ENCODE data around the gene NOS3.

DNA sequence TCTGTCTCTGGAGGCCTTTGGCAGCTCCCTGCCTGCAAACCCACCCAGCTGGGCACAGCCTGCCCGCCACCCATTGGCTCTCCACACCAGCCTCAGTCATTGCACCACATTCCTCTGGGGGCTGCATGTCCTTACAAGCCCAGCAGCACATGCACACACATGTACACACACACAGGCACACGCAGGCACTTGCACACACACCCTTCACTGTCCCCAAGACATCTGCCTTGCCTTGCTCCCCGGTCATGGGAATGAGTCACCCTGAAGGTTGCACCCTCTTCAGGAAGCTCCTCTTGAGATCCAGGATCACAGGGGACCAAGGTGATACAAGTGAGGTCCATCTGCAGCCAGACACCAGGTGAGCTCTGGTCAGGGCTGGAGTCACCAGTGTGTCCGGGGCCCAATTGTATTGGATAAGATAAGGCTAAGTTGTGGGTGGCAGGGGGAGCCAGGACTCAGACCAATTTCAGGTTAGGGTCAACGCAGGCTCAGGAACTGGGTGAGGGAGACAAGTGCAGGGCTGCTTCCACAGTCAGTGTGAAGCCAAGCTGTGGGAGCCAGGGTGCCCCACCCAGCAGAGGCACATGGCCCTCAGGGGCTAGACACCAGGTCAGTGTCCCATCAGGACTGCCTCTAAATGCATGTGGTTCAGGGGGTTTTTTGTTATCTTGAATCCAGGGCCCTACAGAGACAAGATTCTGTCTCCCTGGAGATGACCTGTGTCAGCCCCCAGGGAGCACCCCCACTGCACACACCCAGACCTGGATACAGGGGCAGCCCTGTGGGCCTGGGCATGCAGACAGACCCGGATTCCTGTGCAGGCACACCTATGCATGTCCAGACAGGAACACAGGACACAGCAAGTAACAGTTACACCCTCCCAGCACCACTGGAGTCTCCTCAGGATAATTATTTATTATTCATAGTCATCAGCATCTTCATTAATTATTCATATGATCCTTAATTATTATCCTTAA, 46.5 kb upstream of the NOS3 start:
- TF ChIP-seq, protein P1, sequence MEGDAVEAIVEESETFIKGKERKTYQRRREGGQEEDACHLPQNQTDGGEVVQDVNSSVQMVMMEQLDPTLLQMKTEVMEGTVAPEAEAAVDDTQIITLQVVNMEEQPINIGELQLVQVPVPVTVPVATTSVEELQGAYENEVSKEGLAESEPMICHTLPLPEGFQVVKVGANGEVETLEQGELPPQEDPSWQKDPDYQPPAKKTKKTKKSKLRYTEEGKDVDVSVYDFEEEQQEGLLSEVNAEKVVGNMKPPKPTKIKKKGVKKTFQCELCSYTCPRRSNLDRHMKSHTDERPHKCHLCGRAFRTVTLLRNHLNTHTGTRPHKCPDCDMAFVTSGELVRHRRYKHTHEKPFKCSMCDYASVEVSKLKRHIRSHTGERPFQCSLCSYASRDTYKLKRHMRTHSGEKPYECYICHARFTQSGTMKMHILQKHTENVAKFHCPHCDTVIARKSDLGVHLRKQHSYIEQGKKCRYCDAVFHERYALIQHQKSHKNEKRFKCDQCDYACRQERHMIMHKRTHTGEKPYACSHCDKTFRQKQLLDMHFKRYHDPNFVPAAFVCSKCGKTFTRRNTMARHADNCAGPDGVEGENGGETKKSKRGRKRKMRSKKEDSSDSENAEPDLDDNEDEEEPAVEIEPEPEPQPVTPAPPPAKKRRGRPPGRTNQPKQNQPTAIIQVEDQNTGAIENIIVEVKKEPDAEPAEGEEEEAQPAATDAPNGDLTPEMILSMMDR (IDR thresholded peaks at IDR 0.05), result no peak
- no peak for TF ChIP-seq POLR2A (IDR thresholded peaks at IDR 0.05)

Measured in prostate gland (tissue), 2 donors.